GM19351 (cell line): ENCODE results near the gene UVSSA.
"Not testable (repeated sequence)": the region's sequence is repeated elsewhere in the genome, so short reads cannot be mapped to it uniquely, and the experiment has no call there.

Source experiments
- ATAC-seq: cut with Tn5 transposase; IDR thresholded peaks from one replicate; pipeline ENCODE4 v1.9.1; 2021; ENCODE audit warnings: mild to moderate bottlenecking, moderate library complexity; ENCODE audit not compliant: unreplicated experiment

The UVSSA gene

GRCh38 chr4:1385373-1386340 is 38.6 kb downstream of the UVSSA start:
- no peak for ATAC-seq

GRCh38 chr4:1393363-1393762 is 46.4 kb downstream of the UVSSA start:
- not testable (repeated sequence) for ATAC-seq

DNA sequence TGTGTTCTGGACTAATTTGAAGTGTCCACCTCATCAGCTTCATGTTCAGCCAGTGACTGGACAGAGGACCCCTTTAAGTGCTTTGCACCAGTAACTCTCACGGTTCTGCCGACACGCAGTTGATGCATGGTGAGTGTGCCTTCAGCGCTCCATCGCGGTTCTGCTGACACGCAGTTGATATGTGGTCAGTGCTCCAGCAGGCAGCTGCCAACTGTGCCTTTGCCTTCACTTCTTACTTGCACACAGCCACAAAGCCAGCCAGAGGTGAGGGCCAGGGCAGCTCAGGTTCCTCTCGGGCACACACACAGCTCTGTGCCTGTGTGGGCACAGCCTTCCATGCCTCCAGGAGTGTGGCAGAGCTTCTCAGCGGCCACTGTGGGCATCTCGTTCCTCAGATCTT is 46.9 kb downstream of the UVSSA start:
- no peak for ATAC-seq

- not testable (repeated sequence) for ATAC-seq
Observed at GRCh38 chr4:1394554-1395388, 47.8 kb downstream of the UVSSA start.

DNA sequence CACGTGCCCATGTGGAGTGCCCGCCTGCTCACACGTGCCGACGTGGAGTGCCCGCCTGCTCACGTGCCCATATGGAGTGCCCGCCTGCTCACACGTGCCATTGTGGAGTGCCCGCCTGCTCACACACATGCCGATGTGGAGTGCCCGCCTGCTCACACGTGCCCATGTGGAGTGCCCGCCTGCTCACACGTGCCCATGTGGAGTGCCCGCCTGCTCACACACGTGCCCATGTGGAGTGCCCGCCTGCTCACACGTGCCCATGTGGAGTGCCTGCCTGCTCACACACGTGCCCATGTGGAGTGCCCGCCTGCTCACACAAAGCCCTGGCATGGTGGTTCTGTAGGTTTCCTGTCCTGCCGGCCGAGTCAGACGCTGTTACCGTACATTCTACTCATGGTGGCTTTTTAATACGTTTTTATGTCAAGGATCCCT is 48.4 kb downstream of the UVSSA start:
- not testable (repeated sequence) for ATAC-seq

DNA sequence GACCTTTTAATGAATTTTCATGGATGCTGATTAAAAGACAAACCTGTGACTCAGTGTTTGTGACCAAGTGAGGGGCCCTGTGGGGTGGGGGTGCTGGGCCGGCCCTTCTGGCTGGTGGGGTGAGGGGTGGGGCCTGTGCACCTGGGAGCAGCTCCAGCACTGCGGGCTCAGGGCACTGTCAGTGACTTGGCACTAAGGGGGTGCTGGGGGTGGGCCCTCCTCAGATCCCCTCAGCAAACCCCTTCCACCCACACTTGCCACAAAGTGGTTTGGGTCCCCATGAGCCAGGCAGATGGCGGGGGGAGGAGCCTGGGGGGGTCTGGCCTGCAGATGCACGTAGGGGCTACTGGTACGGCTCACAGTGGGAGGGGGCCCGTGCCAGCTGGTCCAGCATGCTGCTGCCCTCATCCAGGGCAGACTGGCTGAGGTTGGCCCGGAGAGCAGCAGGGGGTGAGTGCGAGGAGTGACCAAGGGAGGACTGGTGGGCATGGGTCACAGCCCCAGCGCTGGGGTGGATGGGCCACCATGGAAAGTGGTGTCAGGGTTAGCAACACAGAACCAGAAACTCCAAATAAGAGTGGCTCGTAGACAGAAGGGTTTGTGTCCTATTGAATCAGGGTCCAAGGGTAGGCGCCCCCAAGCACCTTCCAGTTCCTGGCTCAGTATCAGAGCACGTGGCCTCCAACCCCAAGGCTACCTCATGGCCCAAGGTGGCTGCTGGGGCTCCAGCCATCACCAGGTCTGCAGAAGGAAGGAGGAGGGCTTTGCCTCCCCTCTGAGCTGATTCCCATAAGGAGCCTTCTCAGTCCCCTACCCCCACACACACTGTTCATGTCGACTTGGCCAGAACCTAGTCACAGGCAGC is 49.2 kb downstream of the UVSSA start:
- ATAC-seq: no peak

DNA sequence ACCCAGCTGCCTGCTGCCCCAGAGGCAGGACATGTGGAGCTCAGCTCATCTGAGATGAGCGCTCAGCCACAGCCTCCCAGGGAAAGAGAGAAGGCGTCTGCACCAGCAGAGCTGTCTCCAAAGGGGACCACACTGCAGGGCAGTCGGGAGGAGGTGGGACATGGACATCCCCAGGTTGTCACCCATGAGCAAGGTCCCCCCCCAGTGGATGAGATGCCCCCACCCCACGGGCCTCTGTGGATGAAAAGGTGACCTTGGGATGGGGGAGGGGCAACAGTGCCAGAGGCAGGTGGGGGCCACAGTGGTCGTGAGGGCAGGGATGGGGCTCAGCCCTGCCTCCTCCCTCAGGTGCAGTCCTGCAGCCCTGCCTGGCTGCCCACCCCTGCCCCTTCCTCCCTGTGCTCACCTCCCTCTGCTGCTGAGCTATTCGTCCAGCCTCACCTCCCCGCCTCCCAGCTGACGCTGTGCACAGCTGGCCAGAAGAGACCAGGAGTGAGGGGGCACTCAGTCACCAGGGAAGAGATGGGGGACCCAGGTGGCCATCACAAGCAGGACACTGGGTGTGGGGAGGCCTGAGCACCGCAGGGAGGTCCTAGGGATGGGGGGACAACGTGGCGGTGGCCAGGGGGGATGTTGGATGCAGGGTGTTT is 49.9 kb downstream of the UVSSA start:
- no peak for ATAC-seq

DNA sequence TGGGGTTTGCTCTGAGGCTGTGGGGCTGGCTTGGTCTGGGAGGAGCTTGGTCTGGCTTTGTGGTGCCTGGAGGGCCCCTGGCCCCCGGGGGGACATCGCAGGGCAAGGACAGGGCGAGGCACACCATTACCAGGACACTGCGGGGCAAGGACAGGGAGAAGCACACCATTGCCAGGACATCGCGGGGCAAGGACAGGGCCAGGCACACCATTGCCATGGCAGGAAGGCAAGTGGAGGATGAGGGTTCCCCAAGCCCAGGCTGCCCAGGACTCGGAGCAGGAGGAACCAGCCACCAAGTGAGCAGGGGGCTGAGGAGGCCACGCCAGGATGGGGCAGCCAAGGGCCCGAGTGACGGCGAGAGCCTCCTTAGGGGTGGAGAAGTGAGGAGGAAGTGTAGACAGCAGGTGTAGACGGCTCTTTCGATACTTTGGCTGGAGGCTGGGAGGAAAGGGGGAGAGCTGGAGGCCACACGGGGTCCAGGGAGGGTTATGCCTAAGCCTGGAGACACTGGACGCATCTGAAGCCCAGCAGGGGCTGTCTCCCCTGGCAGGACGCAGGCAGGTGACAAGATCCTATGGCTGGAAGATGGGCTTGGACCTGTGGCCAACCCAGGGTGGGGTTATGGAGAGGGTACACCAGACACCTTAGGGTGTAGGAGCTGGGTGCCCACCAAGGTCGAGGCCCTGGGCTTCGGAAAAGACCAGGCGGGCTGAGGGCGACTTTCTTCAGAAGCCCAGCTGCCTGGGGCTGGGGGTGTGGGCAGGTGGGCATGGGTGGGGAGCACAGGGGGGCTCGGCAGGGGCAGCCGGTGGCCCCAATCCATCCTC is 51.9 kb downstream of the UVSSA start:
- ATAC-seq: no peak

DNA sequence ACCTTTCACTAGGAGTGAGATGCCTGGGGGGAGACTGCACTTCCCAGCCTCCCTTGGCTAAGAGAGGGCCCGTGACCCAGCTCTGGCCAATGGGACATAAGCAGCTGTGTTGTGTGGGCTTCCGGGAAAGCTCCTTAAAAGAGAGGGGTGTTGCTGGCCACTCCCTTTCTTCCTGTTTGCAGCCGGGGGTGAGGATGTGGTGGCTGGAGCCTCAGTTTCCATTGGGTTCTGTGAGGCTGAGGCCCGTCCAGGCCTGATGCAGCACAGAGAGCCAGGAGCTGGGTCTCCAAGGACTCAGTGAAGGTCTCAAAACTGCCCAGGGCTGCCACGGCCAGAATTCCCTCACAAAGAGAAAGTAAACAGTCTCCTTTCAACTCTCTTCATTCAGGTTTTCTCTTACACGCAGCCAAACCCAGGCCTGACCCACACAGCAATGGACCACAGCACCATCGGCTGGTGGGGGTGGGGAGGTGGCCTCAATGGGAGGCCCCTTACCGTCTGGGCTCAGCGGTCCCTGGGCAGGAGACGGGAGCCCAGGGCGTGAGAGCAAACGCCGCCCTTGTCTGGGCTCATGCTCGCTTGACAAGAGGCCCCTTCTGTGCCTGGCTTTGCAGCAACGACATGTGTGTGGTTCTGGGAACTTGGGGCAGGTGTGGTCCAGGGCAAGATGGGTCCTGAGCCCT is 52.6 kb downstream of the UVSSA start:
- no peak for ATAC-seq

DNA sequence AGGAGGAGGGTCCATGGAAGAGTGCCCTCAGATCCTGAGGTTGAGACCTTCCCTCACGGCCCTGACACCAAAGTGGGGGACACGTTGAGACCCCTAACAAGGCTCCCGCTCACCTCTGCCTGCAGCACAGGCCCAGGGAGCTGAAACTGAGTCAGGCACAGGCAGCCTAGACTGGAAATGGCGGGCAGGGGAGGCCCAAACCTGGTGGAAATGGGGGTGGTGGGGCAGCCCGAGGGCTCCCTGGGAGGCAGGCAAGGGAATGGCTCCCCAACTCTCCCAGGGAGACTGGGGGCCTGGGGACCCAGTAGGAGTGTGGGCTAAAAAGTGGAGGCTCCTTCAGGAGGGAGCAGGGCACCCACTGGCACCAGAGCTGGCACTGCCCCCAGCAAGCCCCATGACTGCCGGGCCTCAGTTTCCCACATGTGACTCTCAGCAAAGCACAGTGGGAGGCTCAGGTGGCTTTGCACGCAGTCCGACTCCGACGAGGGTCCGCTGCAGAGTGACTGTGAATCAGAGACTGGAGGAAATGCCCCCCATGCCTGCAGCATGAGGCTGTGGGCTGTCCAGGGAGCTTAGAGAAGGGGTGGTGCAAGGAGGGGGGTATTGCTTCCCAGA is 53.3 kb downstream of the UVSSA start:
- no peak for ATAC-seq

DNA sequence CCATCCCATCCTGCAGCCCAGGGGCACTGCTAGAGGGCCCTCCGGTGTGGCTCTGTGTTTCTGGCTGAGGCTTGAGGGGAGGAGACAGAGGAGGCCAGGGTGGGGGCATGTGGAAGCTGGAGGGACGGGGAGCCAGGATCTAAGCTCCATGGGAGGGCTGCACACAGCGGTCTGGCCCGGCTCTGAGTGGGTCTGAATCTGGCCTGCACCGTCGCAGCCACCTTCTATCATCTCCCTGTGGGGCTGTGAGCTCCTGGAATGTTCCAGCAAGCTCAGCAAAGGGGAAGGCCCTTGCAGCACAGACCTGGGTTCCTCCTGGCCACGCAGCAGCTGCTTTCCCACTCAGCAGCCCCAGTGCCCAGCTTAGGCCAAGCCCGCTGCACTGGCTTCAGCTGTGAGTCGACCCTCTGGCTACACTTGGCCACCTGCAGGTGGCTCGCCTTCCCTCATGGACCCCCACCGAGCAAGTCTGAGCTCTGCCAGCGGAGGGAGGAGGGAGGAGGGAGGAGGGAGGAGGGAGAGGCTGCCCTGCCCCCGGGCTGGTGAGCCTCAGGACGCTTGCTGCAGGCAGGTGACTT is 53.9 kb downstream of the UVSSA start:
- no peak for ATAC-seq

DNA sequence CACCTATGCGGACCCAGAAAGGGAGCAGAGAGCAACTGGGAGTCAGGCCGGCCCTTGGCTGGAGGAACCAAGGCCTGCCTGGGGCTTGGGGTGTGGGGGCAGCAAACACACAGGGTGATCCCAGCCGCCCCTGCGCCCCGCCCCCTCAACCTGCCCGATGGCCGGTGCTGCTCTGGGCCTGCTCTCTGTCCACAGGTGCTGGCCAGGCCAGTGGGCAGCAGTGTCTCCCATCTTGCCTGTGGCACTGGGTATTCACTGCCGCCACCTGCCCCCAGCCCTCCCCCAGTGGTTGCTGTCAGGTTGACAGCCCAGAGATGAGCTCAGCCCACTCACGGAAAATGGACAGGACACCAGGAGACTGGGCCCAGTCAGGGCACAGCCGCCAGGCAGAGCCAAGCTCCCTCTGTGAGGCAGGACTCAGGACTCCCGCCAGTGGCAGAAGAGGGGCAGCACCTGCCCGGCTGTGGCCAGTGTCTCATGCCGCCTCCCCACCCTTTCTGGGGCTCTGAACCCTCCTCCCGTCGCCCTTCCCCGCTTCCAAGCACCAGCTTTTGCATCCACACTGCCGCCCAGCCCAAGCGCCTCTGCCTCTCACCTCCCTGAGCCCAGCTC is 54.5 kb downstream of the UVSSA start:
- ATAC-seq: no peak

DNA sequence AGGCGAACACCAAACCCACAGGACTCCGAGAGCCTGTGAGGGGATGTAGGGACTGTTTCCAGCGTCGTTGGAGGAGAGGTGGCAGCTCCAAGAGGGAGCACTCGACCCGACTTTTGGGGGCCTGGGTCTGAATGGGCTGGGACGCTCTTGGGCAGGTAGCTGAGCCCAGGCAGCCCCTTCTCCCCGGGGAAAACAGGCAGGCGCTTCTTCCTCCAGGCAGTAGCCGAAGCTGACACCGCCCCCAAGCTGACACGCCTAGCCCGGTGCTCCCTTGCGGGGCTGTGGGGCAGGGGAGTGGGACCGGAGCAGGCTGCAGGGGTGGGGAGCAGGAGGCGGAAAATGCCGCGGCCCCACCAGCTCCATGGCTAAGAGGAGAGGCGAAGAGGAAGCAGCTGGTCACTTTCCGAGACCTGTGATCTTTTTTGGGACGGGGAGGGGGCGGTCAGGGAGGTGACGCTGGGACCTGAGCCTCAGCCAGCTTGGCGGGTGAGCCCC is 55.1 kb downstream of the UVSSA start:
- ATAC-seq: no peak

DNA sequence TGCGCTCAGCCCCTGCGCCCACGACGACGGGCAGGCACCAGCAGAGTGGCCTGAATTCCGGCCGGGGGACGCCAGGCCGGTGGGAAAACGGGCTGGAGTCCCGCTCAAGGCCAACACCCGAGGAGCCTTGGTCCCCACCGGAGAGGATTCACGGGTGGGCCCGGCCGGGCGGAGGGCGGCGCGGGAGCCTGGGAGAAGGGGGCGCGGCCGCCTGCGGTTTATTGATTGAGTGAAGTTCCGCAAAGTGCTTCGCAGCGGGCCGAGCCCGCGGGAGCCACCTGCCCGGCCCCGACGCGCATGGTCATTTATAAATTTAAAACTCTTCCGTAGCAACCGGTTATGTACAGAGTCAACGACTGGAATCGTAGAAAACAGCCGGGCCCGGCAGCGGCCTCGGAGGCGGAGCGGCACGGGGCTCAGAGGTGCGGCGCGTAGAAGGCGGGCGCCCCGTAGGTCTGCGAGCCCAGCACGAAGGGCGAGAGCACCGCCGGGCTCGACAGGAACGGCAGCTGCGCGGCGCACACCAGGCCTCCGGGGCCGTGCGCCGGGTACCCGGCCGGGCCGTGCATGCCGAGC is 55.6 kb downstream of the UVSSA start:
- ATAC-seq: no peak

DNA sequence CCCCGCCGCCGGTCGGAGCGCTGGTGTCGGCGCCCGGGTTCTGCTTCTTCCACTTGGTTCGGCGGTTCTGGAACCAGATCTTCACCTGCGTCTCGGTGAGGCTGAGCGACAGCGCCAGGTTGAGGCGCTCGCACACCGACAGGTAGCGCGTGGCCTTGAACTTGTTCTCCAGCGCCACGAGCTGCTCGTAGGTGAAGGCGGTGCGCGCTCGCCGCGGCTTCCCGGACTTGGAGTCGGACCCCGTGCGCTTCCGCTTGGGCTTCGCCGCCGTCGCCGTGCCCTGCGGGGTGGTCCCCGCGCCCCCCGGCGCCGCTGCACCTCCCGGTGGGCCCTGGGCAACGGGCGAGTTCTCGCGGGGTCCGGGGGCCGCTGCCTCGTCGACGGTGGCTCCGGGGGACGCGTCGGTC is 56.2 kb downstream of the UVSSA start:
- no peak for ATAC-seq

DNA sequence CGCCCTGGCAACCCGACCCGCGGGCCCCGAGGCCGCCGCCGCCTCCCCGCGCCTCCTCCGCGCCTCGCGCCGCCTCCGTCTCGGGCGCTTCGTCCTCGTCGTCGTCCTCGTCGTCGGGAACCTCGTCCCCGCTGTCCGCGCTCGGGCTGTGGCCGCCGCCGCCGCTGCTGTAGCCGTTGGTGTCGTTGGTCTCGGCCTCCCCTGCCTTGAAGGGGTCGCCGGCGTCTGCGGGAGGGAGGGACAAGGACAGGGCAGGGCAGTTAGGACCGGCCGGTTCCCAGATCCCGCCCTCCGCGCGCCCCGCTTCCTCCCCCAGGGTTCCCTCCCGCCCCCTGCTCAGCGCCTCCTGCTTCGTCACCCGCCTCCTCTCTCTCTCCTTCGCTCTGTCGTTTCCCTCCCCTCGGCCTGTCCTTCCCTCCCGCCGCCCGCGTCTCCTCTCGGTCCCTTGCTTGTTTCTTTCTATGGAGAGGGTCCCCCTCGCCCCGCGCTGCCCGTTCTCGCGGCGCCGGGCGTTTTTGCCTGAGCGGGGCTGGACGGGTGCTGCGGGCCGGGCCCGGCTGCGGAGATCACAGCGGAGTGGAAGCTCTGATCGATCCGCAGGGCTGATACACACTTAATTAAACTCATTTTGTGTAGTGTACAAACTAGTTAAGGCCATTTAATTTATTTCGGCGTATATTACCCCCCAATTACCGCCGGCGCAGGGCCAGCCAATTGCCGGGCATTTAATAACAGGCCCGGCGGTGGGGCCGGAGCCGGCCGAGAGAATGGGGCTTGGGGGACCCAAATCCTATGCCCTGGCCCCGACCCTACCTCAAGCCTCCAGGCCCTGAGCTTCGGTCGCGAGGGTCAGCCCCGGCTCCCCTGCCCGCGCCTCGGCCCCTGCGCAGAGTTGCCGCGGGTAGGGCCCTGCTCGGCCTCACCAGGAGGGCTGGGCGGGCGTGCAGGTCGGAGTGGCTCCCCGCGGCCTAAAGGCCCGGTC is 56.9 kb downstream of the UVSSA start:
- ATAC-seq: no peak
